Suprapubic skin (tissue), 3 donors: ENCODE data around the gene DTL.

ENCODE experiments used
- CTCF ChIP-seq, 2 donors: fragments of 200-600 bp in 1 of 2; fragments of 450-650 bp in 1 of 2; sonication (generic) in 1 of 2; IDR thresholded peaks; one replicate each; pipeline ENCODE4 v1.5.1; 2016 to 2019; ENCODE audit warnings: antibody characterized with exemption in 2 of 2, mild to moderate bottlenecking in 1 of 2, moderate library complexity in 1 of 2
- POLR2A ChIP-seq, 2 donors: fragments of 450-650 bp; IDR thresholded peaks; one replicate each; pipeline ENCODE4 v1.6.1; 2017; ENCODE audit warnings: antibody characterized with exemption in 2 of 2, mild to moderate bottlenecking in 2 of 2, moderate library complexity in 2 of 2

- TF ChIP-seq CTCF (IDR thresholded peaks at IDR 0.05): no peak
- TF ChIP-seq POLR2A (IDR thresholded peaks at IDR 0.05): no peak
Measured at GRCh38 chr1:212109728-212110127, 74.2 kb downstream of the DTL start.
